Measurements from ENCODE around the gene TAF13. TPM values are rescaled to one million over a fixed set of nuclear protein-coding genes. Genes with fewer than 3 reads are reported as not detected.
"Not testable (repeated sequence)": the region's sequence is repeated elsewhere in the genome, so short reads cannot be mapped to it uniquely, and the experiment has no call there.

TAF13 gene
- polyA plus RNA-seq, 3 donors: 12.8 to 51.7 (median 41.7) TPM

DNA sequence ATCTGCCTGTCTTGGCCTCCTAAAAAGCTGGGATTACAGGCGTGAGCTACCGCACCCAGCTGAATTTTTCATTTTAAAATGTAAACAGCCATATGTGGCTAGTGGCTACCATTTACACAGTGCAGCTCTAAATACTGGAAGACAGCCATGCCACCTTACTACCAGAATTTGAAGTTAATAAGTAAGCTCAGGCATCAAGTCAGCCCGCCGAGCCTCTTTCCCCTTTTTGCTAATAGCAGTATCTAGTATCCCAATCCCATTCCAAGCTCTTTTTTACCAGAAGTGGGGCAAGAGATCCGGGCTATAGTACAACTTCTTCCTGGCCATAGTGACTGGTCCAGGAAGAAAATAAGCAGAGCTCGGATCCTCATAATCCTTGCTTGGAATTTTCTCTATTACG lies 15.1 kb downstream of the TAF13 start:
- WGBS, 3 donors: 42 to 89% (median 87%) methylated on average over 7 of the region's 7 CpGs
- H3K27ac ChIP-seq (ENCODE audit: low read depth, low read length): no peak overlapping the region

DNA sequence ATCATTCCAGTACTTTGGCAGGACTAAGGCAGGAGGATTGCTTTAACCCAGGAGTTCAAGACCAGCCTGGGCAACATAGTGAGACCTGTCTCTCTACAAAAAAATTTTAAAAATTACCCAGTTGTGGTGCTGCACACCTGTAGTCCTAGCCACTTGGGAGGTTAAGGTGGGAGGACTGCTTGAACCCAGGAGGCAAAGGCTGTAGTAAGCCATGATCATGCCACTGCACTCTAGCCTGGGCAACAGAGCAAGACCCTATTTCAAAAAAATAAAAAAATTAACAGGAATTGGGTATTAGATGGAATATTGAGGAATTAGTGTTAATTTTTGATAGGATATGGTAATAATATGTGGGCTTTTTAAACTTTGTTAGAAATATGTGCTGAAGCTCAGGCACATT lies 16.8 kb downstream of the TAF13 start:
- no peak overlapping the region for H3K27ac ChIP-seq (ENCODE audit: low read depth, low read length)

- H3K27ac ChIP-seq (ENCODE audit: low read depth, low read length): no peak overlapping the region
- WGBS, 3 donors: 90 to 92% (median 90%) methylated on average over 3 of the region's 3 CpGs
Measured at GRCh38 chr1:109056064-109056463, 19.7 kb downstream of the TAF13 start.

DNA sequence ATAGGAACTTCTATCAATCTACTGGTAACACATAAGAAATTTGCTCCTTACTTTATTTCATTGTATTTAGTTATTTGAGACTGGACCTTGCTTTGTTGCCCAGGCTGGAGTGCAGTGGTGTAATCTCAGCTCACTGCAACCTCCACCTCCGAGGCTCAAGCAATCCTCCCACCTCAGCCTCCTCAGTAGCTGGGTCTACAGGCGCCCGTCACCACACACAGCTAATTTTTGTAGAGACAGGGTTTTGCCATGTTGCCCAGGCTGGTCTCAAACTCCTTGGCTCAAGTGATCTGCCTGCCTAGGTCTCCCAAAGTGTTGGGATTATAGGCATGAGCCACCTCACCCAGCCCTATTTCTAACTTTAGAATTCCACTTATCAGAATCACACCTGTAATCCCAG lies 23.7 kb downstream of the TAF13 start:
- WGBS, 3 donors: 92 to 97% (median 97%) methylated on average over 3 of the region's 3 CpGs

DNA sequence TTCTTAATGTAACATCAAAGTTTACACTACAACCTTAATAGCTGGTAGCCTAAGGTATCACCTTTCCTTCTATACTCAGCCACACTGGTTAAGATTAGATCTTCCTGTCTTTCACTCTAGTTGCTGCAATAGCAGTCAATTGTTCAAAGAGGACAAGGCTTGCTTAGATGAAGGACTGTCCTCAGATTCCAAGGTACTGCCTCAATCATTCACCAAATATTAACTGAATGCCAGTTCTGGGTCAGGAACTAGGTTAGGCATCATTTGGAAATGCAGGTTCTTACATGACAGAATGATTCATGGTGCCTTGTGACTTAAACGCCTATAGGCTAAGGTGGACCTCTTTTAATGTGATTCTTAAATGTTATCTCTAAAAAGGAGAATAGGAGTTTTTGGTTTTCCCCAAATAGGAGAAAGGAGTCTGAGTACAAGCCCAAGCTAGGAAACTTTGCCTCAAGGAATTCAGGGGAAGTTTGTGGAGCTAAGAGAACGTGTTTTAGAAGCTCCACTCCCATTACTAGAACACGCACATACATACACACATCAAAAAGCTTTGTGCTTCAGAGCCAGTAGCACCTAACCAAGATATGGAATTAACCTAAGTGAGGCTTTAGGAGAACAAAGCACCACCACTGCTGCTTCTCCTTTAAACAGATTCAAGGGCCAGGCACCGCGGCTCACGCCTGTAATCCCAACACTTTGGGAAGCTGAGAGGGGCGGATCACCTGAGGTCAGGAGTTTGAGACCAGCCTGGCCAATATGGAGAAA lies 25.4 kb downstream of the TAF13 start:
- H3K27ac ChIP-seq (ENCODE audit: low read depth, low read length): no peak overlapping the region
- WGBS, 3 donors: 79% methylated on average over 7 of the region's 7 CpGs

More for the DNA sequence above, 23.7 kb downstream of the TAF13 start:
- H3K27ac ChIP-seq (ENCODE audit: low read depth, low read length): not testable (repeated sequence)

- H3K27ac ChIP-seq (ENCODE audit: low read depth, low read length): no peak overlapping the region
- 12 to 38% (median 14%) methylated on average over 2 of the region's 2 CpGs for WGBS, 3 donors
Measured at GRCh38 chr1:109048335-109048734, 27.5 kb downstream of the TAF13 start.

GRCh38 chr1:109047339-109047738 lies 28.5 kb downstream of the TAF13 start:
- WGBS, 3 donors: 78 to 87% (median 83%) methylated on average over 6 of the region's 6 CpGs

DNA sequence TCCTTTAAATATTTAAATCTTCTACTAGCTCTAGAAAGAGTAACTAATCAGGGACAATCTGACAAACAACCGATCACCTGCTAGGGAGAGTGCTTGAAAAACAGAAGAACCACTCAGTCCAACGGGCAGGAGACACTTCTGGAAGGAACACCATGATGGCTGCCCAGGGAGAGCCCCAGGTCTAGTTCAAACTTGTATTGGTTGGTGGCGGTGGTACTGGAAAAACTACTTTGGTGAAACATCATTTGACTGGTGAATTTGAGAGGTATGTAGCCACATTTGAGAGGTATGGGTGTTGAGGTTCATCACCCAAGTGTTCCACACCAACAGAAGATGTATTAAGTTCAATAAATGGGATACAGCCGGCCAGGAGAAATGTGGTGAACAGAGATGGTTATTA lies 29.1 kb downstream of the TAF13 start:
- H3K27ac ChIP-seq (ENCODE audit: low read depth, low read length): no peak overlapping the region
- WGBS, 3 donors: 72 to 86% (median 85%) methylated on average over 4 of the region's 4 CpGs

More at GRCh38 chr1:109047339-109047738, 28.5 kb downstream of the TAF13 start:
- H3K27ac ChIP-seq (ENCODE audit: low read depth, low read length): no peak overlapping the region

DNA sequence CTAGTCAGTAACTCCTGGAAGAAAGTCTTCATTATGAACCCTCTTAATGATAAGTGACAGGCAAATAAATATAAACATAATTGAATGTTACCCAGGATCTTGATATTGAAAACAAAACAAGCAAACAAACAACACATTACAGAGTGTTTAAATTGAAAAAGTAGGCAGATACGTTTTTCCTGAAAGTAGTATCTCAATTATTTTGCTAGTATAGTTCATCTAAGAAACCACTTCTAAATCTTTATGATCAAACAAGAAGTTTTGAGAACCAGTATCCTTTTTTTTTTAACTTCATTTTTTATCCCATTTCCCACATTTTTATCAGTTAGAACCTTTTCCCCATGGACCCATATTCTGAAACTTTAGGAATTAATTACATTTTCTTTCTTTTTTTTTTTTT lies 30.2 kb downstream of the TAF13 start:
- 68 to 71% (median 71%) methylated on average over 1 of the region's 1 CpG for WGBS, 3 donors
- H3K27ac ChIP-seq (ENCODE audit: low read depth, low read length): no peak overlapping the region

DNA sequence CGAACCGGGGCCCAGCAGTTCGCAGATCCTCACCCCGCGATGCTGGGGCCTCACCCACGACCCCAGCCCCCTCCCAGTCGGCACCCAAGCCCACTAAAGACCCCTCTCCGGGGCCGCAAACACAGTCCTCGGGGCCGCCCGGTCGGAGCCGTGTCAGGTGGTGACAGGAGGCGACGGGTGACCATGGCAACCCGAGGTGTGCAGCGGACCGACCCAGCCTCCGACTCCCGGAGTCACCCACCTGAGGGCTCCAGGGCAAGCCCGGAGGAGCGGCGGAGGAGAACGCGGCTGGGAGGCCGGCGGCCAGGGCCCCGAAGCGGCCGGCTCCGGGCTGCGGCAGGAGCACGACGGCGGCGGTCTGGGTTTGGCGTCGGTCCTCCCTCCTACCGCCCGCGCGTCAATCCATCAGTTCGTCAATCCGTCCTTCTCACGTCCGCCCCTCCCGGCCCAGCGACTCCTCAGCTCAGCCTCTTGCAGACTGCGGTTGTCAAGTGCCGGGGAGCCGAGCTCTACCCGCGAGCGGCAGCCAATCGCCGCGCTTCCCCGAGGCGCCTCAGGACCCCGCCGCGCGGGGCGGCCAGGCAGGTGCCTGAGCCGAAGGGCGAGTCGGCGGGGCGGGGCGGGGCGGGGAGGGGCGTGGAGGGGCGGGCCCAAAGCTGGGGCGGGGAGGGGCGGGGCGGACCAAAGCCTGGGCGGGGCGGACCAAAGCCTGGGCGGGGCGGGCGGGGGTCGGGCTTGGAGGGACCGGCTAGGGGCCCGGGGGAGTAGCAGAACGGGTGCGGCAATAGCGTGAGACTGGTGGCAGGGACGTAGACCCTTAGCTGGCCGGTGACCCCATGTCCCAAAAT lies 34.0 kb downstream of the TAF13 start, which contains the start of gene WDR47:
WDR47 (minus strand) TSS at position 482 of the 848 bp plus-strand sequence. CDS start 18,590 bp downstream, outside the sequence.
- H3K27ac ChIP-seq (ENCODE audit: low read depth, low read length): no peak within 1 kb of the TSS
- WGBS, 3 donors: 0 to 1% (median 1%) methylated on average over 71 to 88 of the region's 90 CpGs

DNA sequence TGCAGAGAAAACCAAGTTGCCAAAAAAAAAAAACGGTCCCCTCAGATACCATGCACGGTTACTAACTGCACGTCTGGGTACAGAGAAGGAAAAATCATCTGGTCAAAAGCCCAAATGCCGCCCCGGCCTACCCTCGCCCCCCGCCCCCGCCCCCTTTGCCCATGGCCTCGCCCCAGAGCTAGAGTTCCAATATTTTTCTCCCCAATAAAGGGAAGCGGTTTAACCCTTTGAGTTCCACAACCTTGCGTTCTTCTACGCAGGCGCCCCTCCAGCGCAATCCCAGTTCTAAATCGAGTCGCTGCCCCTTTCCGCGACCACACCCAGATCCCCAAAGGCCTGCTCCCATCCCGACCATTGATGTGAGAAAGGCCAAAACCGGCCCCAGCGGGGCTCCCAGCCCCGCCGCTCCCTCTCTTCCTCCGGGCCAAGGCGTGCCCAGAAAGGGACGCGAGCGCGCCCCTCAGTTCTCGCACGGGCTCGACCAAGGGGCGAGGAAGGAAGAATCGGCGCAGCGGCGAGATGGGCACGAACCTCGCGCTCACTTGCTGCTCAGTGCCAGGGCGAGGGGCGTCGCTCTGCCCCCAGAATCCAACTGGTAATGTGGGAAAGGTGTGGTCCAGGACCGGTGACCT lies 34.7 kb downstream of the TAF13 start:
- 0 to 1% (median 1%) methylated on average over 44 of the region's 44 CpGs for WGBS, 3 donors
- no peak overlapping the region for H3K27ac ChIP-seq (ENCODE audit: low read depth, low read length)

DNA sequence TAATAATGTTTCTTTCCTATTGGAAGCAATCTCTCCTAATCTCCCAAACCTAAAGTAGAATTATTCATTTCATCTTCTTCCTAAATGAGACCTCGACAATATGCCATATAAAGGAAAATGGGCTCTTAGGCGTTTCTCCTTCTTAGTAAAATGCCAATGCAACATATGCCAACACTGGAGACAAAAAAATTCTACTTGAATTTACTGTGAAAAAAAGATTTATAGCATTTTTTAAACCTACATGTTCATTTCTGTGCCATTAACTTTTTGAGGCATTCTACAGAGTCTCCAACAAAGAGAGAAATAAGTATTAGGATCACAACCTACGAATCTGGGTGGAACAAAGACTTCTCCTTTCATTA lies 35.2 kb downstream of the TAF13 start:
- H3K27ac ChIP-seq (ENCODE audit: low read depth, low read length): no peak overlapping the region
- 12 to 29% (median 20%) methylated on average over 3 of the region's 3 CpGs for WGBS, 3 donors

DNA sequence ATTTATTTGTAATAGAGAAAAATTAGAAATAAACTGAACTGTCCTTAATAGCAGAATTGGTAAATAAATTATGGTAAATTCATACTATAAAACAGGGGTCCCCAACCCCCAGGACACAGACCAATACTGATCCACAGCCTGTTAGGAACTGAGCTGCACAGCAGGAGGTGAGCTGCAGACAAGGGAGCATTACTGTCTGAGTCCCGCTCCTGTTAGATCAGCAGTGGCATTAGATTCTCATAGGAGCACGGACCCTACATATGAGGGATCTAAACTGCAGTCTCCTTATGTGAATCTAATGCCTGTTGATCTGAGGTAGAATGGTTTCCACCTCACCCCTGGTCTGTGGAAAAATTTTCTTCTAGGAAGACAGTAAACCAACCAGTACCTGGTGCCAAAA lies 41.4 kb downstream of the TAF13 start:
- H3K27ac ChIP-seq (ENCODE audit: low read depth, low read length): no peak overlapping the region
- WGBS, 3 donors: 96 to 100% (median 98%) methylated on average over 2 of the region's 2 CpGs

- 95 to 97% (median 95%) methylated on average over 8 of the region's 8 CpGs for WGBS, 3 donors
- H3K27ac ChIP-seq (ENCODE audit: low read depth, low read length): not testable (repeated sequence)
Measured at GRCh38 chr1:109029493-109029892, 46.3 kb downstream of the TAF13 start.

- no peak overlapping the region for H3K27ac ChIP-seq (ENCODE audit: low read depth, low read length)
Measured at GRCh38 chr1:109027841-109028240, 48.0 kb downstream of the TAF13 start.

DNA sequence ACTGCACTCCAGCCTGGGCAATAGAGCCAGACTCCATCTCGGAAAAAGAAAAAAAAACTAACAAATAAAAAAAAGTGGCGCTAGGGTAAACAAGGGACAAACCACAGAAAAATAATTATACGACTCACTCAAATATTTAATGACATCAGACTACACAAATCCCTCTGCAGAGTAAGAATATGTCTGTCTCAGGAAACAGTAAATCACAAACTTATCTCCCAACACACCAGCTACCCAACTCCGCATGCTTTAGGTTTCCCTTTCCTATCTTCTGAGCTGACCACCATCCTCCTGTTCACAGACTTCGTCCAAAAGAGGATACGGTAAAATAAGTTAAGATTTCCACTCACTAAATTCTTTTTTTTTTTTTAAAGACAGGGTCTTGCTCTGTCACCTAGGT lies 50.1 kb downstream of the TAF13 start:
- 85 to 98% (median 86%) methylated on average over 6 of the region's 6 CpGs for WGBS, 3 donors
- no peak overlapping the region for H3K27ac ChIP-seq (ENCODE audit: low read depth, low read length)

DNA sequence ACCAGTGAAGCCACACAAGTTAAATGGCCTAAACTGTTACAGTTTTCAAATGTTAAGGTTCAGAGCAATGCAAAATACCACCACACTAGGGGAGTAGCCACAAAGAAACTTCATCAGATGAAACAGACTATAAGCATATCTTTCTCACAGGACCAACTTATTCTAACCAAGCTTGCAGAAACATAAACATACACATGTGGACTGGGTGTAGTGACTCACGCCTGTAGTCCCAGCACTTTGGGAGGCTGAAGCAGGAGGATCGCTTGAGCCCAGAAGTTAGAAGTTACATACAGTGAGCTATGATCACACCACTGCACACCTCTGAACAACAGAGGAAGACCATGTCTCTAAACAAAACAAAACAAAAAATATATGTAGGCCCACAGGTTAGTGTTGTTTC lies 51.2 kb downstream of the TAF13 start:
- 93 to 98% (median 95%) methylated on average over 2 of the region's 2 CpGs for WGBS, 3 donors
- no peak overlapping the region for H3K27ac ChIP-seq (ENCODE audit: low read depth, low read length)

DNA sequence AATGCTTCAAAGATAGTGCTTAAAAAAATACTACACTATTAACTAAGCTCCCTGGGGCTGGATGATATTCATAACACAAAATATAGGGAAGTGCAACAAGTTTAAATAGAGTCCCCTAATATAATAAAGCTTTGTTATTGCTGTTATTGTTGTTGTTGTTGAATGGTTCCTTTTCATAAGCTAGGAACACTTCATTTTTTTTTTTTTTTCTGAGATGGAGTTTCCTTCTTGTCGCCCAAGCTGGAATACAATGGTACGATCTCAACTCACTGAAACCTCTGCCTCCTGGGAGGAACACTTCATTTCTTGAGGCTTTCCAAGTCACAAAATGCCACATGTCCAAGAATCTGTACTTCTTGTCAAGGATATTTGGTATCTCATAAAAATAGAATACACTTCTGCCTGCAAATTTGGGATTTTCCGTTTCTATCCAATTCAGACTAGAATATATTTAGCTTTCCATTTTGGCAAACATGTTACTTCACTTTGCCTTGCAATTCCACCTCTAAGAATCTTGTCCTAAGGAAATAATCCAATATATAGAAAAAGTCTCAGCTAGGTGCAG lies 55.0 kb downstream of the TAF13 start:
- H3K27ac ChIP-seq (ENCODE audit: low read depth, low read length): no peak overlapping the region
- WGBS, 3 donors: 84 to 92% (median 86%) methylated on average over 3 of the region's 3 CpGs

- H3K27ac ChIP-seq (ENCODE audit: low read depth, low read length): not testable (repeated sequence)
- 93 to 98% (median 98%) methylated on average over 6 of the region's 6 CpGs for WGBS, 3 donors
Measured at GRCh38 chr1:109017719-109018118, 58.1 kb downstream of the TAF13 start.
